Smooth muscle cell of the umbilical artery (primary cell): ENCODE data around the gene OR12D1. TPM values are rescaled to one million over a fixed set of nuclear protein-coding genes. Genes with fewer than 3 reads are reported as not detected.

Source experiments
- total RNA-seq: library from RNA; depleted of rRNA; stranded (reverse); fragments of >200 nt; gene quantifications from 2 replicates; pipeline ENCODE4 v1.2.3, GENCODE V29; 2014

OR12D1 gene
- not detected in 2 replicates for total RNA-seq

GRCh38 chr6:29414588-29414987, at the start of gene OR12D1:
OR12D1 (plus strand) TSS chr6:29414928.

GRCh38 chr6:29368765-29369164, 46.0 kb upstream of the OR12D1 start, which contains the start of gene OR5V1:
OR5V1 (minus strand) TSS chr6:29368865; CDS start chr6:29356195, 12,670 bp downstream.

DNA sequence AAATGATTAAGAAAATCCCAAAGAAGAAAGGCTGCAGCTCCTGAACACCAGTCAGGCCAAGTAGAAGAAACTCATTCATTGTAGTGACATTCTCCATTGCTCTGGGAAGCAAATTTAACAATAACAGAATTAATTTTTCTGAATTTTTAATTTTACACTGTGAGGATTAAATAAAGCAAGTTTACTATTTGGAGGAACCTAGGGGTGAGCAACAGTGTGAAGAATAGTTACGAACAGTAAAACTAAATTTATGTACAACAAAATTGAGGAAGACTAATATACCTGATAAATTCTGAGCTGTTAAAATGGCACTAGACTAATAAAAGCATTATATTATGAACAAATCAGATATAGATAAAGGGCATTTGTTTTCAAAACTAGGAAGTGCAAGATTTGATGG, 39.5 kb upstream of the OR12D1 start, which contains the start of gene OR12D3:
Gene OR12D3 (minus strand): TSS at position 101 of the 400 bp plus-strand sequence. CDS start 4 bp downstream, at position 97.

DNA sequence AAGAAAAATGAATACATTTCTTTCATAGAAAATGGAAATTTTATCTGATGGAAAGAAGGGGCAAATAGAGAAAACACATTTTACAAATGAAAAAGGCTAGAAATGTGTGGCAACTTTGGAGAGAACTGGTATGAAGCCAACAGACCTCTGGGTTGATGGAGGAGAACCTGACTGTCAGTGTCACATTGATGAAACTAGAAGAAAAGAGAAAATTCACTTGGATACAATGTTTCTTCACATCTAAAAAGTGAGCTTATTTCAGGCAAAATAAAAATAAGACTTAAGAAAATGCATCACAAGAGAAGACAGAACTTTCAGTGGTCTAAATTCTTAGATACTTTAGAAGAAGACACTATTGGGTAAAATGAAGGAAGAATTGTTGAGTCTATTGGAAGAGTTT, 19.4 kb upstream of the OR12D1 start, which contains the start of gene OR12D2:
Gene OR12D2 (plus strand): TSS at position 301 of the 400 bp plus-strand sequence. CDS start 1,069 bp downstream, outside the sequence.

GRCh38 chr6:29439006-29439405, 24.3 kb downstream of the OR12D1 start, which contains the start of gene OR10C1:
OR10C1 (plus strand) TSS chr6:29439306; CDS start chr6:29440016, 710 bp downstream.

DNA sequence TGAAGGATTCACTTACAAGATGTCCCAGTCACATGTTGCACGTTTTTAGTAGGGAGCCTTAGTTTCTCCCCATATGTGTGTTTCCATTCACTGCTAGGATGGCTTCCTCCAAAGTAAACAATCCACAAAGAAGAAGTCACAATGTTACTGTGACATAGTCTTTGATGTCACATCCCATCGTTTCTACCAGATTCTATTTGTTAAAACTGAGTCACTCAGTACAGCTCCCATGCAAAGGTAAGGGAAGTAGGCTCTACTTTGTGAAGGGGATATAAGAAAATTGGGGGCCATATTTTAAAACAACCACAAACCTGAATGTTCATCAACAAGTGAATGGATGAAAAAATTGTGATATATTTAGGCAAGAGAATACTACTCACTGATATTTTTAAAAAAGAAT, 42.2 kb downstream of the OR12D1 start, which contains the start of the genes OR11A1 and OR2H1:
Gene OR11A1 (minus strand): TSS at position 101 of the 400 bp plus-strand sequence. CDS start 29,430 bp downstream, outside the sequence.
Gene OR2H1 (plus strand): TSS at position 185 of the 400 bp plus-strand sequence. CDS start 4,615 bp downstream, outside the sequence.

Other genes with a start within 250 kb of the OR12D1 start
- gene OR2J2, start 244.0 kb upstream of the OR12D1 start, total RNA-seq = under 0.01 TPM in 1 of 2 replicates, not detected in the other
- not detected in 2 replicates for gene OR14J1, start 113.2 kb upstream of the OR12D1 start, total RNA-seq
- not detected in 2 replicates for gene OR5V1, start 46.1 kb upstream of the OR12D1 start, total RNA-seq
- not detected in 2 replicates for gene OR12D3, start 39.6 kb upstream of the OR12D1 start, total RNA-seq
- gene OR12D2, start 19.3 kb upstream of the OR12D1 start, total RNA-seq = not detected in 2 replicates
- gene OR10C1, start 24.4 kb downstream of the OR12D1 start, total RNA-seq = not detected in 2 replicates
- gene OR11A1, start 42.1 kb downstream of the OR12D1 start, total RNA-seq = not detected in 2 replicates
- not detected in 2 replicates for gene OR2H1, start 42.2 kb downstream of the OR12D1 start, total RNA-seq
- not detected in 2 replicates for gene MAS1L, start 73.0 kb downstream of the OR12D1 start, total RNA-seq
- gene UBD, start 144.8 kb downstream of the OR12D1 start, total RNA-seq = 0.30 TPM in 1 of 2 replicates, not detected in the other
- gene OR2H2, start 170.2 kb downstream of the OR12D1 start, total RNA-seq = not detected in 2 replicates
- 13.1 and 18.6 TPM in 2 replicates for gene GABBR1, start 218.3 kb downstream of the OR12D1 start, total RNA-seq
- not detected in 2 replicates for gene MOG, start 242.2 kb downstream of the OR12D1 start, total RNA-seq